Naive thymus-derived CD8-positive, alpha-beta T cell (primary cell): Measurements from ENCODE around the gene CLTB. TPM values are rescaled to one million over a fixed set of nuclear protein-coding genes. Genes with fewer than 3 reads are reported as not detected.
A peak's percentile ranks its signal among the peaks of the same experiment; 100 is the strongest.

ENCODE experiments used
- ATAC-seq, 2 donors: fragments of 150-1000 bp; cut with Tn5 transposase in 1 of 2; sonication (Bioruptor Pico), chemical (Tn5 transposase) in 1 of 2; 1 replicate in 1 of 2; 2 replicates in 1 of 2; pipeline ENCODE4 v1.10.0; 2021; ENCODE audit warnings: mild to moderate bottlenecking in 2 of 2, moderate library complexity in 2 of 2
- POLR2A ChIA-PET: fragments of 350-600 bp; sonication (Branson Sonifier 250); formaldehyde crosslinking; loops from one replicate; lab custom pipeline; 2021; ENCODE audit warnings: antibody characterized with exemption; lab: Charles Lee
- DNase-seq, 10 donors: peaks; one replicate each; pipeline versions ENCODE4 v3.0.0 to v3.0.0-alpha.2; 2020 to 2022
- H3K27ac Mint-ChIP-seq, 10 donors: one replicate each; pipeline ENCODE4 v1.8.0; 2020 to 2022; ENCODE audit warnings: mild to moderate bottlenecking in 10 of 10, mixed read lengths in 10 of 10, moderate library complexity in 4 of 10, inconsistent platforms in 1 of 10
- H3K27me3 Mint-ChIP-seq, 5 donors: one replicate each; pipeline ENCODE4 v1.8.0; 2021 to 2022; ENCODE audit warnings: mixed read lengths in 5 of 5
- H3K36me3 Mint-ChIP-seq, 3 donors: one replicate each; pipeline ENCODE4 v1.8.0; 2020 to 2022; ENCODE audit warnings: mixed read lengths in 3 of 3, mild to moderate bottlenecking in 2 of 3, inconsistent platforms in 1 of 3
- H3K4me1 Mint-ChIP-seq, 4 donors: one replicate each; pipeline ENCODE4 v1.8.0; 2021 to 2022; ENCODE audit warnings: mixed read lengths in 4 of 4
- H3K4me3 Mint-ChIP-seq, 10 donors: one replicate each; pipeline ENCODE4 v1.8.0; 2020 to 2022; ENCODE audit warnings: mild to moderate bottlenecking in 10 of 10, mixed read lengths in 10 of 10, moderate library complexity in 6 of 10, inconsistent platforms in 1 of 10
- H3K9me3 Mint-ChIP-seq, 9 donors: one replicate each; pipeline ENCODE4 v1.8.0; 2020 to 2022; ENCODE audit warnings: mixed read lengths in 9 of 9, mild to moderate bottlenecking in 3 of 9, inconsistent platforms in 1 of 9, moderate library complexity in 1 of 9
- polyA plus RNA-seq, 3 donors: library from polyadenylated mRNA; unstranded; fragments of 300-500 nt; fragmentation: Illumina TruSeq; gene quantifications; one replicate each; pipeline ENCODE4 v1.2.3, GENCODE V29; 2021
- total RNA-seq, 8 experiments: library from RNA in 2 of 8; stranded (reverse) in 2 of 8; gene quantifications; one replicate each; pipeline ENCODE4 v1.2.3 and lab custom pipeline; 2021 to 2026

Gene CLTB
- total and polyA plus RNA-seq, 5 experiments from 2014 or later = 34.4 to 82.7 (median 69.2) TPM

- no peak for ATAC-seq
- Mint-ChIP-seq H3K27ac (peak overlapping the region in 4 of 10 donors; percentile 4 to 80 (median 38)), H3K4me1 (peaks cover 1 to 11% (median 5%) of the 10 kb centered on the region in 4 donors), H3K36me3 (peaks cover 0 to 26% (median 0%) of the 10 kb centered on the region in 3 donors), H3K9me3 (no peaks in the 10 kb centered on the region), H3K27me3 (no peaks in the 10 kb centered on the region), H3K4me3 (peak overlapping the region in 1 of 10 donors; percentile 60)
- no peak for DNase-seq
- POLR2A ChIA-PET = interaction anchor here (1.1 to 1.6 kb wide), 2 partner anchors 7 to 19 kb away, joined by 3 to 4 read pairs; partner anchors contain the start of genes HIGD2A and NOP16
Observed at GRCh38 chr5:176396330-176396729, 20.0 kb downstream of the CLTB start.

GRCh38 chr5:176394881-176395675 lies 21.3 kb downstream of the CLTB start:
- Mint-ChIP-seq H3K9me3 (no peaks in the 10 kb centered on the region), H3K27ac (peak overlapping the region in 1 of 10 donors; percentile 58), H3K4me3 (no peak overlapping the region), H3K27me3 (no peaks in the 10 kb centered on the region), H3K36me3 (peaks cover 0 to 27% (median 0%) of the 10 kb centered on the region in 3 donors), H3K4me1 (peaks cover 3 to 10% (median 4%) of the 10 kb centered on the region in 4 donors)
- DNase-seq (no peak), ATAC-seq (no peak)
- POLR2A ChIA-PET = interaction anchor here (0.6 to 1.6 kb wide), 2 partner anchors 21 to 31 kb away, joined by 4 to 5 read pairs; no protein-coding TSS in a partner anchor

- Mint-ChIP-seq H3K36me3 (peaks cover 0 to 26% (median 0%) of the 10 kb centered on the region in 3 donors), H3K4me3 (no peak overlapping the region), H3K27me3 (no peaks in the 10 kb centered on the region), H3K27ac (no peak overlapping the region), H3K9me3 (no peaks in the 10 kb centered on the region), H3K4me1 (peaks cover 3 to 18% (median 8%) of the 10 kb centered on the region in 4 donors)
- DNase-seq = no peak
- POLR2A ChIA-PET = no interaction called here
- no peak for ATAC-seq
Observed at GRCh38 chr5:176394096-176394495, 22.2 kb downstream of the CLTB start.

- Mint-ChIP-seq H3K27me3 (no peaks in the 10 kb centered on the region), H3K27ac (no peak overlapping the region), H3K9me3 (no peaks in the 10 kb centered on the region), H3K36me3 (peaks cover 0 to 18% (median 0%) of the 10 kb centered on the region in 3 donors), H3K4me3 (no peak overlapping the region), H3K4me1 (peaks cover 5 to 22% (median 14%) of the 10 kb centered on the region in 4 donors)
- POLR2A ChIA-PET = interaction anchor here (1.7 to 1.9 kb wide), 2 partner anchors 31 to 55 kb away, joined by 3 to 7 read pairs; partner anchors contain the start of gene KIAA1191
- ATAC-seq = no peak
- DNase-seq = no peak
Observed at GRCh38 chr5:176392526-176392925, 23.8 kb downstream of the CLTB start.

- H3K4me3 Mint-ChIP-seq = no peak overlapping the region
- H3K27ac Mint-ChIP-seq = peak overlapping the region in 1 of 10 donors; percentile 62
Observed at GRCh38 chr5:176391999-176392398, 24.3 kb downstream of the CLTB start.

GRCh38 chr5:176391479-176391878 lies 24.9 kb downstream of the CLTB start:
- no peaks in the 10 kb centered on the region for H3K27me3 Mint-ChIP-seq
- peaks cover 0 to 25% (median 0%) of the 10 kb centered on the region in 3 donors for H3K36me3 Mint-ChIP-seq
- DNase-seq (no peak), ATAC-seq (no peak)
- peak overlapping the region in 7 of 10 donors; percentile 51 to 95 (median 62) for H3K27ac Mint-ChIP-seq
- H3K9me3 Mint-ChIP-seq = no peaks in the 10 kb centered on the region
- H3K4me1 Mint-ChIP-seq = peaks cover 11 to 30% (median 25%) of the 10 kb centered on the region in 4 donors
- POLR2A ChIA-PET = interaction anchor here (0.9 to 1.9 kb wide), 2 partner anchors 30 to 144 kb away, joined by 3 to 7 read pairs; partner anchors contain the start of gene KIAA1191
- no peak overlapping the region for H3K4me3 Mint-ChIP-seq

More at GRCh38 chr5:176391999-176392398, 24.3 kb downstream of the CLTB start:
- H3K27me3 Mint-ChIP-seq = no peaks in the 10 kb centered on the region
- peaks cover 7 to 27% (median 20%) of the 10 kb centered on the region in 4 donors for H3K4me1 Mint-ChIP-seq
- DNase-seq = no peak
- POLR2A ChIA-PET = interaction anchor here (0.9 to 1.9 kb wide), 3 partner anchors 30 to 144 kb away, joined by 3 to 7 read pairs (median 3); partner anchors contain the start of gene KIAA1191
- H3K36me3 Mint-ChIP-seq = peaks cover 0 to 19% (median 0%) of the 10 kb centered on the region in 3 donors
- ATAC-seq = no peak
- no peaks in the 10 kb centered on the region for H3K9me3 Mint-ChIP-seq

GRCh38 chr5:176389135-176390123 lies 26.9 kb downstream of the CLTB start:
- H3K4me3 Mint-ChIP-seq = peak overlapping the region; percentile 86 to 100 (median 99)
- H3K9me3 Mint-ChIP-seq = no peaks in the 10 kb centered on the region
- H3K4me1 Mint-ChIP-seq = peaks cover 17 to 42% (median 37%) of the 10 kb centered on the region in 4 donors
- ATAC-seq (peak; percentile 51 to 54), DNase-seq (no peak)
- POLR2A ChIA-PET = interaction anchor here (0.6 to 3.8 kb wide), 14 partner anchors 7 to 872 kb away, joined by 3 to 58 read pairs (median 4); partner anchors contain the start of genes CLTB, KIAA1191, RNF44 and TSPAN17
- no peaks in the 10 kb centered on the region for H3K27me3 Mint-ChIP-seq
- H3K27ac Mint-ChIP-seq = peak overlapping the region; percentile 95 to 100 (median 100)
- peaks cover 0 to 40% (median 2%) of the 10 kb centered on the region in 3 donors for H3K36me3 Mint-ChIP-seq

- Mint-ChIP-seq H3K9me3 (no peaks in the 10 kb centered on the region), H3K36me3 (peaks cover 0 to 48% (median 2%) of the 10 kb centered on the region in 3 donors)
Observed at GRCh38 chr5:176388444-176389134, 27.8 kb downstream of the CLTB start, which contains the start of the genes HIGD2A and NOP16. TSS of gene HIGD2A (plus strand) at chr5:176388751. CDS start at chr5:176388820, 69 bp downstream. TSS of gene NOP16 (minus strand) at chr5:176388598. CDS start at chr5:176388539, 59 bp downstream.

GRCh38 chr5:176388003-176388443 lies 28.3 kb downstream of the CLTB start:
- DNase-seq = no peak
- H3K4me3 Mint-ChIP-seq = peak overlapping the region; percentile 86 to 100 (median 99)
- peaks cover 17 to 42% (median 37%) of the 10 kb centered on the region in 4 donors for H3K4me1 Mint-ChIP-seq
- H3K36me3 Mint-ChIP-seq = peaks cover 0 to 54% (median 2%) of the 10 kb centered on the region in 3 donors
- H3K27ac Mint-ChIP-seq = peak overlapping the region; percentile 95 to 100 (median 100)
- POLR2A ChIA-PET = interaction anchor here (0.9 to 3.8 kb wide), 10 partner anchors 7 to 259 kb away, joined by 3 to 58 read pairs (median 4); partner anchors contain the start of genes ARL10, CLTB, KIAA1191 and RNF44
- no peak for ATAC-seq
- H3K27me3 Mint-ChIP-seq = no peaks in the 10 kb centered on the region
- no peaks in the 10 kb centered on the region for H3K9me3 Mint-ChIP-seq

More at GRCh38 chr5:176388444-176389134, 27.8 kb downstream of the CLTB start, which contains the start of the genes HIGD2A and NOP16:
- H3K27me3 Mint-ChIP-seq = no peaks in the 10 kb centered on the region
- peak within 1 kb of the TSS; percentile 86 to 100 (median 99) for H3K4me3 Mint-ChIP-seq
- peak; percentile 96 to 100 (median 98) for DNase-seq
- H3K27ac Mint-ChIP-seq = peak within 1 kb of the TSS; percentile 95 to 100 (median 100)
- peaks cover 17 to 42% (median 37%) of the 10 kb centered on the region in 4 donors for H3K4me1 Mint-ChIP-seq
- peak; percentile 89 to 90 for ATAC-seq
- POLR2A ChIA-PET = interaction anchor here (0.6 to 3.8 kb wide), 13 partner anchors 8 to 258 kb away, joined by 3 to 58 read pairs (median 4); partner anchors contain the start of genes ARL10, CLTB, KIAA1191 and RNF44

- Mint-ChIP-seq H3K4me1 (peaks cover 17 to 42% (median 37%) of the 10 kb centered on the region in 4 donors), H3K36me3 (peaks cover 0 to 59% (median 3%) of the 10 kb centered on the region in 3 donors), H3K9me3 (no peaks in the 10 kb centered on the region), H3K27me3 (no peaks in the 10 kb centered on the region), H3K27ac (peak overlapping the region in 9 of 10 donors; percentile 73 to 100 (median 99)), H3K4me3 (peak overlapping the region; percentile 86 to 100 (median 99))
- POLR2A ChIA-PET = interaction anchor here (1.0 to 3.8 kb wide), 5 partner anchors 11 to 149 kb away, joined by 3 to 58 read pairs (median 25); partner anchors contain the start of genes ARL10, CLTB, KIAA1191 and RNF44
- ATAC-seq (no peak), DNase-seq (no peak)
Observed at GRCh38 chr5:176387384-176387925, 28.9 kb downstream of the CLTB start.
